Hematopoietic multipotent progenitor cell (in vitro differentiated cells): ENCODE results near the gene DNAAF5. TPM values are rescaled to one million over a fixed set of nuclear protein-coding genes. Genes with fewer than 3 reads are reported as not detected.

ENCODE experiments used
- DNase-seq, 3 donors: peaks; one replicate each; pipeline ENCODE4 v3.0.0-alpha.2; 2011 to 2015; ENCODE audit warnings: low read depth in 2 of 3, low spot score in 2 of 3
- total RNA-seq: library from RNA; depleted of rRNA; stranded (reverse); fragments of >200 nt; gene quantifications from one replicate; pipeline ENCODE4 v1.2.3, GENCODE V29; 2012

Gene DNAAF5
- total RNA-seq, 1 donor, result 46.0 TPM

DNA sequence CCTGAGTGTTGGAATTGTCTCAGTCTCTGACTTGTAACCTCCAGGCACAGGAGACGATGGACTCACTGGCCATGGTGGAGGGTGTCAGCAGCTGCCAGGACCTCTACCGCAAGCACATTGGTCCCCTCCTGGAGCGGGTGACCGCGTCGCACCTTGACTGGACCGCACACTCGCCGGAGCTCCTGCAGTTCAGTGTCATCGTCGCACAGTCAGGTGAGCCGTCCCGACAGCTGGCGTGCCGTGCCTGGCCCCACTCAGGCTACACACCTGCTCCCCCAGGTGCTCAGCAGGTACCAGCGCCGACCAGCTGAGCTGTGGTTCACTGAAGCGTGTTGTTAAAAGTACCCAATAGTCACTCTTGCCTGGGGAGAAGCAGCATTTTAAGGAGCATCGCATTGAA, 37.3 kb downstream of the DNAAF5 start:
- DNase-seq, result no peak

DNA sequence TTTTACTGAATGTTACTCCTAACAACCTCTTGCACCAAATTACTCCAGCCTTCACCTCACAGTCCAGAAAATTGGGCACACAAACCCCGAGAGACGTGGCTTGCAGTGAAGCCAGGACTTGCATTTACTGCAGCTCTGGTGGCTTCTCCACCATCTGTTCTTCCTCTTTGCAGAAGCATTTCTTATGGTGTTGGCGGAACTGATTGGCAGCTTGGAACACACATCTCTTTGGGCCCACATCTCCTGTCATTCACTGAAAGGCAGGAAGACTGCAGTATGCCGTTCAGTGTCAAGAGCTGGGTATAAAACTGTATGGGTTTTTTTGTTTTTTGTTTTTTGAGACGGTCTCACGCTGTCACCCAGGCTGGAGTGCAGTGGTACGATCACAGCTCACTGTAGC, 38.9 kb downstream of the DNAAF5 start:
- no peak for DNase-seq

DNA sequence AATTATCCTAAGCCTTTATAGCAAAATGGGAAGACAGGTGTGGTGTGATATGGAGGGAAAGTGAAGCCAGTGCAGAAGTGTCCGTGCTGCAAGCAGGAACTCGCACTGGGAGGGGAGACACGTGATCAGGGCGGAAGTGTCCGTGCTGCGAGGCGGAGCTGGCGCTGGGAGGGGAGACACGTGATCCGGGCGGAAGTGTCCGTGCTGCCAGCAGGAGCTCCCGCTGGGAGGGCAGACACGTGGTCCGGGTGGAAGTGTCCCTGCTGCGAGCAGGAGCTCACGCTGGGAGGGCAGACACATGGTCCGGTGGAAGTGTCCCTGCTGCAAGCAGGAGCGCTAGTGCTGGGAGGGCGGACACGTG, 41.1 kb downstream of the DNAAF5 start:
- no peak for DNase-seq

DNA sequence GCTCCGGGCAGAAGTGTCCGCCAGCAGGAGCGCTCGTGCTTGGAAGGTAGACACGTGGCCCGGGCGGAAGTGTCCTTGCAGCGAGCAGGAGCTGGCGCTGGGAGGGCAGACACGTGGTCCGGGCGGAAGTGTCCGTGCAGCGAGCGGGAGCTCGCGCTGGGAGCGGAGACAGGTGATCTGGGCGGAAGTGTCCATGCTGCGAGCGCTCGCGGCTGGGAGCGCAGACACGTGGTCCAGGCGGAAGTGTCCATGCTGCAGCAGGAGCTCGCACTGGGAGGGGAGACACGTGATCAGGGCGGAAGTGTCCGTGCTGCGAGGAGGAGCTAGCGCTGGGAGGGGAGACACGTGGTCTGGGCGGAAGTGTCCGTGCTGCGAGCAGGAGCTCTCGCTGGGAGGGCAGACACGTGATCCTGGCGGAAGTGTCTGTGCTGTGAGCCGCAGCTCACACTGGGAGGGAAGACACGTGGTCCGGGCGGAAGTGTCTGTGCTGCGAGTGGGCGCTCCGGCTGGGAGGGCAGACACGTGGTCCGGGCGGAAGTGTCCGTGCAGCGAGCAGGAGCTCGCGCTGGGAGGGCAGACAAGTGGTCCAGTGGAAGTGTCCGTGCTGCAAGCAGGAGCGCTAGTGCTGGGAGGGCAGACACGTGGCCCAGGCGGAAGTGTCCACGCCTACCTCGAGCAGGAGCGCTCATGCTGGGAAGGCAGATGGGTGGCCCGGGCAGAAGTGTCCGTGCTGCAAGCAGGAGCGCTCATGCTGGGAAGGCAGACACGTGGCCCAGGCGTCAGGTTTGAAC, 41.6 kb downstream of the DNAAF5 start:
- DNase-seq, result no peak

DNA sequence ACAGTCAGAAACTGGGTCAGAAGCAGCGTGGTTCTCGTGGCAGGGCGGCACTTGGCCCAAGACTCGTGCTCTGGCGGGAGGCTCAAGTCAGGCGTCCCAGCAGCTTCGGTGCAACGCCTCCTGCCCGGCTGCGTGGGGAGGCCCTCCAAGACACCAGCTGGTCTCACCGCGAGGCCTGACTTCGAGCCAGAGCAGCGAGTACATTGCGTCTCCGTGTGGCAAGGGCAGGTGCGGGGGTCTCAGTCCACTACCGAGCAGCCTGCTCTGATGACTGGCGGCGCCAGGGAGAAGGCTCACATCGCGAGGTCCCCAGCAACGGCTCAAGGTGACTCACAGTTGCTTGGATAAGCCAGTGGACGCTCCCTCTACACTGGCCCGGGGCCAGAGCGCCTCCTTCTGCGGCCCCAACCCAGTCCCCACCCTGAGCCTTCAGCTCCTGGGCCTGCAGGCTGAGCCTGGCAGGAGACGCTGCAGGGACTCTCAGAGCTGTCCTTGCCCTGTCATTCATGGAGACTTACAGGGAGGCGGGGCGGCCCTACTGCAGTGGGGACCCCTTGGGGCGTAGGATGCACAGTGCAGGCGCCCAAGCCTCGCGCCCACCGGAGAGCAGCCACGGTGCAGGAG, 42.5 kb downstream of the DNAAF5 start:
- DNase-seq, result no peak

DNA sequence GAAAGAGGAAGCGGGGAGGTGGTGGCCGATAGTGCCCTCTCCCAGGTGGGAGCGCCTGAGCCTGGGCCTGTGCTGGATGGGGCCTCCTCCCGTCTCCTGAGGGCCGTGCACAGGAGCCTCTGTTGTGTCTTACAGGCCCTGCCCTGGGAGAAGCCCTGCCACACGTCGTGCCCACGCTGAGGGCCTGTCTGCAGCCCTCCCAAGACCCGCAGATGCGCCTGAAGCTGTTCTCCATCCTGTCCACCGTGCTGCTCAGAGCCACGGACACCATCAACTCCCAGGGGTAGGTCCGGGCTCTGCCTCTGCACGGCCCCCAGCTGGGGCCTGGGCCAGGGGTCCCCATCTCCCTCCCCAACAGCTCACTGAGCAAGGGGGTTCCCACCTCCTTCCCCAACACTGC, 43.8 kb downstream of the DNAAF5 start:
- no peak for DNase-seq

DNA sequence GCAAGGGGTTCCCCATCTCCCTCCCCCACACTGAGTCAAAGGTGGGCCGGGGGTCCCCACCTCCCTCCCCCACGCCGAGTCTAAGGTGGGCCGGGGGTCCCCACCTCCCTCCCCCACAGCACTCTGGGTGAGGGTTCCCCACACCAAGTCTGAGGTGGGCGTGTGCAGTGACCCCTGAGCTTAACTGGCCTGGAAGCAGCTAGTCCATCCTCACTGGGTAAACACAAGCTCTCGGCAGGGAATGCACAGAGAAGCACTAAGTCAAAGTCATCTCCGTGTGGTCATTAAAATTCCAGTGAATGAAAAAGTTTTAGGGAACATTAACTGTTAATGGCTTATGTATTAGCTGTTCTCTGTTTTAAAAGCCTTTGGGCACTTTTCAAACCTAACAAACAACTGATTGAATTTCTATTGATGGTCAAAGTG, 44.3 kb downstream of the DNAAF5 start:
- DNase-seq, result no peak

DNA sequence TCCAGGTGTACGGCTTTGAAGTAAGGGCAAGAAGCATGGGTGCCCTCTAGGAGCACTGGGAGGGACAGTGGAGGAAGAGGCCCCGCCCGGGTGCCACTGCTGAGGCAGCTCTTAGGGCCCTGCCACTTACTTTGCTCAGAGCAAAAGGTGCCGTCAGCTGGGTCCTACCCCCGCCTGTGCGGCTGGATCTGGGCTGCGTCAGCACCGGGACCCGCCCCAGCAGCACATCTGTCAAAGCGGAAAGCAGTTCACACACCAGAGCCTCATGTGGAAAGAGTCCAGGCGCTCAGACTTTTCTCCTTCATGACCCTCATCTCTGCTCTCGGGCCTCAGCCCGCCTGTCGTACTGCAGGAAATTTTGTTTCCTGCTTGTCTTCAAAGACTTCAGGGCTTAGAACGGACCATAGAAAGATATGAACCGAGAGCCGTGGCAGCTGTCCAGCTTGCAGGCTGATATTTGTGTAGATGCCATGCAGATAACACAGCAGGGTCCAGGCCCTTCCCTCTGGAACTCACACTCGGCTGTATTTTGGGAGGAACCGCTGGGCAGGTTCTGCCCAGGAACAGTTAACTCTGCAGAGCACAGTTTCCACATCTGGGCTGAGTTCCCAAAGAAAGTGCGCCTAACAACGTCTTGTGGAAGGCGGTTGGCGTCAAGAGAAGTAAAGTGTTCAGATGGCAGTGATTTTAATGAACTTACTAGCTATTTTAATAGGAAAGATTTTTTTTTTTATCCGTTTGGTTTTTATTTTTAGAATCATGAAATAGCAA, 44.9 kb downstream of the DNAAF5 start:
- peak in 2 of 3 donors; percentile 39 to 57 for DNase-seq

DNA sequence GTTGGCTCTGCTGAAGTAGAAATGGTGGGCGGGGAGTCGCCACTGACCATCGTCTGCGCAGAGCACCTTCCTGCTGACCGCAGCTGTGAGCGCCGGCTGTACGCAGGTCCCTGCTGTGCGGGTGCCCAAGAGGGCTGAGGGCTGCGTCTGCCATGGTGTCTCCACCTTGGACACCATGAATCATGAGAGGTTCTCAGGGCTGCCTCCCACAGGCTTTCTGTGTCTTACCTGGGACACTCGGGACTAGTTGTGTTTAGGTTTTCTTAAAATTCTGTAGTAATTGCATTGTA, 45.5 kb downstream of the DNAAF5 start:
- DNase-seq, result no peak

DNA sequence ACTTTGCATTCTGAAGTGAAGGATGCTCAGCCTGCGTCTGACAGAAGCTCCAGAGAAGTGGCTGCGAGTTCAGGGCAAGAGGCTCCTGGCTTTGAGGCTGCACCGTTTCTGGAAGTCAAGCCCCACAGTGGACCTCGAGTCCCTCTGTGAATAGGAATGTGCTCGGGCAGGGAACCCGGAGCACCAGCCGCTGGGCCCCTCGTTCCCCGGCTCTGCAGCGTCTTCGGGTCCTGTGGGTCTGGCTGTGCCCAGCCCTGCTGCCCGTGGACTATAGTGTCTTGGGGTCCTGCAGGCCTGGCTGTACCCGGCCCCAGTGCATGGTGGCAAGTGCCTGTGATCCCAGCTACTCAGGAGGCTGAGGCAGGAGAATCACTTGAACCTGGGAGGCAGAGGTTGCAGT, 45.9 kb downstream of the DNAAF5 start:
- DNase-seq, result no peak

DNA sequence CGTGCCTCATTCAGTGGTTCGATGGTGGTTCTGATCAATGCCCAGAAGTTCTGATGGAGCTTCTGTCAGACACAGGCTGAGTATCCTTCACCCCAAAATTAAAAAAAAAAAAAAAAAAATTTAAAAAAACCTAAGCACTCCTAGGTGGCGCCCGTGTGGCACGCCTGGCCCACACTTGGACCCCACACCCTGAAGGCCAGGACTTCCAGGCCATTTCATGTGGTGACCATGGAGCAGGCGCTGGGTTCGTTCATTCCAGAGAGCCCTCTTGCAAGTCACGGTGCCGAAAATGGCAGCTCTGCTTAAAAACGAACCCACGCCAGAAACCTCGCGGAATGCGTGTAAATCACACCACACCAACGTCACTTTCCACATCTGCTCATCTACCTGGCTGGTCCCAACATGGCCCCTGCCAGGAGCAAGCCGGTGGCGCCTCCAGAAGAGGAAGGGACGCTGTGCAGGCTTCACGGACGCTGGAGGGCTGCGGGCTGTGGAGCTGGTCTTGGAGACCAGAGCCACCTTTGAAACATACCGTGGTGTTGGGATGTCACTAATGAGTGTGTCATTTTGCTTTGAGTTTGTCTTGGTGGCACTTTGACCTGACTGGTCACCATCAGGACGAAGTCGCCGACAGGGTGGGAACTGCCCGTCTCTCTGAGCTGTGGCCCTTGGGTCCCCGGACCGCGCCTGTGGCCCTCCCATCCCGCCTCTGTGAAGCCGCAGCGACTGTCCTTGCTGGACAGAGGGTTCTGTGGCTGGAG, 46.5 kb downstream of the DNAAF5 start:
- no peak for DNase-seq

DNA sequence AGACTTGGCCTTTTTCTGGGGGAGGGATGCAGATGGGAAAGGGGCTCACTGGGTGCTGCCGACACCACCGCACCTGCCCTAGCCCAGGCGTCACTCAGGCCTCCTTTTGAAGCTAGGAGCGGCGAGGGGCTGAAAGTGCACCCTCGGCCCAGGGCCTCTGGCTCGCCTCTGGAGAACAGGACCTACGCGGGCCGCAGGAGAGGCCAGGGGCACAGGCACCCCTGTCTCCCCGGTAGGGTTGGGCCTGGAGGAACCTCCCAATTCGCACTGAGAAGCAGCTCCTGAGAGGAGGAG, 47.1 kb downstream of the DNAAF5 start:
- DNase-seq, result no peak

DNA sequence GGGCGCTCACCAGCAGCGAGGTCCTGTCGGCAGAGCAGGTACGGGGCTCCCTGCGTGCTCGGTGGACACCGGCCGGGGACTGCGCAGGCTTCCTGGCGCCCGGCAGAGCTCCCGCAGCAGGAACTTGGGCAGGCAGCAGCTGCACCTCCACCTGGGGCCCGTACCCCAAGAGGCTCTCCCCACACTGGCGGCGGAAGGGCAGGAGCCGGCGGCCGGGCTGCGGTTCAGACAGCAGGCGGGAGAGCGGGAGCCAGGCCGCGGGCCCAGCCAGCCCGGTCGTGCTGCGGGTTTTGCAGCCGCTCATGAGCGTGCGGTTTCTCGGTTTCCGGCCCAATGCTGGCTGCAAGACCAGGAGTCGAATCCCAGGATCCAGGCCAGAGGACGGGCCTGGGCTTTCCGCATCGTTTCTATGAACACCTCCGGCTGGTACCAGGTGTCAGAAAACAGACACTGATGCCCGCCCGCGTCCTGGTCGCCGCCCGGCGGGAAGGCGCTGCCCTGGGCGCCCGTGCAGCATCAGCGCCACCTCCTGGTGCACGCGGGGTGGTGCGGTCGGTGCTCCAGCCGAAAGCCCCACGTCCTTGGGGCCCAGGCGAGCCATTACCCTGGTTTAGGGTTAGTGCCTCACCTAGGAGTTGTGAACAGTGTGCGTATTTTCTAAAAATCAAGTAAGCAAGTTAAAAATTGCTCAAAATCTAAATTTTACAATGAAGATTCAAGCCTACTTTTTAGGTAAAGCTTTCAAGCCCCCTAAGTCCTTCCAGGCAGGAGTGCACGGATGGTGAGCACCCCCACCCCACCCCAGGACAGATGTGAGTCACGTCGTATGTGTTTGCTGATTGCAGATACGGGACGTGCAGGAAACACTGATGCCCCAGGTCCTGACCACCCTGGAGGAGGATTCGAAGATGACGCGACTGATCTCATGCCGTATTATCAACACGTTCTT, 47.9 kb downstream of the DNAAF5 start:
- peak; percentile 32 to 47 (median 43) for DNase-seq

DNA sequence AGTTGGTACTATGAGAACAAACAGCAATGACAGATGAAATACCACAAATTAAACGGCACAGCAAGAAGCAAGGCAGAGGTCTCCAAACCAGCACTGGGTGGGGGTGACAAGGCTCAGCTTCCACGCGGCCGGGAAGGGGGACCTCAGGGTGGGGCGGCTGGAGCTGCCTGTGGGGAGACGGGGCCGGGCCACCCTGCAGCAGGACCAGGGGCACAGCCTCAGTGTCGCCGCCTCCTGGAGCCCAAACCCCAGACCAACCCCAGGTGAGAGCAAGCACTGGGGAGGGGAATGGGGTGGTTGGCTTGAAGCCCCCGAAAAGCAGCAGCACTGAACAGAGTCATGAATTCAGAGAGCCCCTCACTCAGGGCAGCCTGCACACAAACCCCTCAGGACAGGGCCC, 49.9 kb downstream of the DNAAF5 start:
- DNase-seq, result no peak

DNA sequence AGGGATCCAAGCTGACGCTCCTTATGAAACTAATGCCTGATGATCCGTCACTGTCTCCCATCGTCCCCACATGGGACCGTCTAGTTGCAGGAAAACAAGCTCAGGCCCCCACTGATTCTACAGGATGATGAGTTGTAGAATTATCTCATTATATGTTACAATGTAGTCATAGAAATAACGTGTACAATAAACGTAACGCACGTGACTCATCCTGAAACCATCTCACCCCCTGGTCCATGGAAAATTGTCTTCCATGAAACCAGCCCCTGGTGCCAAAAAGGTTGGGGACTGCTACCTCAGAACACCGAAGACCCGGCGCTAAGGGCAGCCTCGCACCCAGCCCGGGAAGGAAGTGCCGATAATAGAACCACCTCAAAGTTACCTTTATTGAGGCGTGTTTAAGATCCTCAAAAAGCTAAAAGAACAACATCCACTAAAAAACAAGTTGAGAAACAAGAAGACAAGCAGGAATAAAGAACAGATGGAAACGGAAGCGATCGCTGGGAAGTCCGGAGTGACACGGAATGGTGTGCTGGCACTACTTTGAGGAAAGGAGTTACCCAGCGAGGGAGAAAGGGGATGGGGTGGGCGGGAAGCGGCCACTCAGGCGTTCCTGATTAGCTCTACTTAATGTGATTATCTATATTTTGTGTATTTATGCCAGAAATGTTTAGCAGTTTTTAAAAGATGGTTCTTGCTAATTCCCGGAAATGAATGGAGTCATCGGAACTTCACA, 50.7 kb downstream of the DNAAF5 start:
- DNase-seq, result no peak

DNA sequence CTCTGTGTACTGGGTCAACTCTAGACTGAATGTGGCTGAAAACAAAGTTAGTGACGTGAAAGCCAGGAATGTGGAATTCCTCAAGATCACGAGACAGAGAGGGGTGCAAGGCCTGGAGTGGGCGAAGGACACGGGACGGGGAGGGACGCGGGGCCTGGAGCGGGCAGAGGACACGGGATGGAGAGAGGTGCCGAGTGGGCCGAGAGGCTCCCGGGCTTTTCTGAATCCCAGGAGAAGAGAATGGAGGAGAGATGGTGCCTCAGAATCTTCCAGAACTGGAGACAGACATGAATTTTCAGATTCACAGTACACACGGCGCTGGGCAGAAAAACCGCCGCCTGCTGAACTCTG, 51.2 kb downstream of the DNAAF5 start:
- DNase-seq, result no peak

DNA sequence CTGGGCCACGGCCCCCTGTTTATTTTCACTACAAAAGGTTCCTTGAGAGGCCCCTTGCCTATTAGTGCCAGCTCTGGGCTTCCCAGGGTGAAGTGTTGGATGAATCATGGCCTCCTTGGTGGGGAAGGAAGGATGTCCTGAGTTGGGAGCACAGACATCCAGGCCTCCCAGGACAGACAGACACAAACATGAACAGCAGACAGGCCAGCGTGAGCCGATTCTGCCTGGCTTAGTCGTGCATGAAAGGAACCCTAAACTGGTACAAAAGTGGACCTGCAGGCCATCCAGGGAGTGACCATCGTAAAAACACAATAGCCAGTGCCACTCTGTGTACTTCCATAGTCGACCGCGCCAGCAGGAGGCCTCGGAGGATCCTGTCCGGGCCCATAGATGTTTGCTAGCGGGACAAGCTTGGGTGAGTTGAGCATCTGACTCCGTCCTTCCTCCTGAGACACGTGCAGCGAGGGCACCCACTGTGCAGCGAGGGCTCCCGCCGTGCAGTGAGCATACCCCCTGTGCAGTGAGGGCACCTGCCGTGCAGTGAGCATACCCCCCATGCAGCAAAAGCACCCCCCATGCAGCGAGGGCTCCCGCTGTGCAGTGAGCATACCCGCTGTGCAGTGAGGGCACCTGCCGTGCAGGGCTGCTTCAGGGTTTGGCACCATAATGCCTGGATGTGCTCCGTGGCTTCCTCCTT, 51.9 kb downstream of the DNAAF5 start:
- DNase-seq, result no peak

DNA sequence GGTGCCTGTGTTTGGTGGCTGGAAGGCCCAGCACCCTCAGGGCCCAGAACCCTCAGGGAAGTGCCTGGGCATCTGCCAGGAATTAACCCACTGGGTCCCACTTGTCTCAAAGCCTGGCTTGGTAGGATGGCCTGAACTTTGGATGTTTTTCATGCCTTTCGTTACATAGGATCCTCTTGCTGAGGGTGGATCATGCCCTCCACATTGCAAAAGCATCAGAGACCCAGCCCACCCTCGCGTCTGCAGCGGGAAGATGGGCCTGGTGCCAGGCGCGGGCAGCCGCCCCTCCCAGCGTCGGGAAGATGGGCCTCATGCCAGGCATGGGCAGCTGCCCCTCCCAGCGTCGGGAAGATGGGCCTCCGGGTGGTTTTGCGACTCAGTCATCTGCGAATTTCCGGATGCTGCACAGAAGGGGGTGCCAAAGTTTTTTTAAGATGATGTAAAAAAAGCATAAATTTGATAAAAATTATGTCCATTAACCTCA, 52.5 kb downstream of the DNAAF5 start:
- no peak for DNase-seq

DNA sequence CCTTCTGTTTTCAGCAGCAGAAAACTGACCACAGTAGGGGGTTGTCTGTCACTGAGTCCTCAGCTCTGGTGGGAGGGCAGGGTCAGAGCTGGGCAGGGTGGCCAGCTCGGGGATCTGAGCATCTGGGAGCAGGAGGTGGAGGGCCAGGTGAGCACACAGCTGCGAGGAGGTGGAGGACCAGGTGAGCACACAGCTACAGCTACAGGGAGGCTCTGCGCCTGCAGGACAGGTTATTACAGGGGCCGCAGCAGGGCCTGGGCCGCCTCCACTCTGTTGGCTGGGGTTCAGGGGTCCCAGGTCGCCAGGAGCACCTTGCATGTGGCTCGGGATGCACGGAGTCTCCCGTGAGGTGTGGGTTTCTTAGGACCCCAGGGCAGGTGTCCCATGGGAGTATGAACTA, 53.0 kb downstream of the DNAAF5 start:
- DNase-seq, result no peak
